HG02884 (cell line): ENCODE data around the gene XRCC3.

Source experiments
- ATAC-seq: cut with Tn5 transposase; IDR thresholded peaks from one replicate; pipeline ENCODE4 v1.9.1; 2021; ENCODE audit warnings: mild to moderate bottlenecking, moderate library complexity; ENCODE audit not compliant: unreplicated experiment

Gene XRCC3

DNA sequence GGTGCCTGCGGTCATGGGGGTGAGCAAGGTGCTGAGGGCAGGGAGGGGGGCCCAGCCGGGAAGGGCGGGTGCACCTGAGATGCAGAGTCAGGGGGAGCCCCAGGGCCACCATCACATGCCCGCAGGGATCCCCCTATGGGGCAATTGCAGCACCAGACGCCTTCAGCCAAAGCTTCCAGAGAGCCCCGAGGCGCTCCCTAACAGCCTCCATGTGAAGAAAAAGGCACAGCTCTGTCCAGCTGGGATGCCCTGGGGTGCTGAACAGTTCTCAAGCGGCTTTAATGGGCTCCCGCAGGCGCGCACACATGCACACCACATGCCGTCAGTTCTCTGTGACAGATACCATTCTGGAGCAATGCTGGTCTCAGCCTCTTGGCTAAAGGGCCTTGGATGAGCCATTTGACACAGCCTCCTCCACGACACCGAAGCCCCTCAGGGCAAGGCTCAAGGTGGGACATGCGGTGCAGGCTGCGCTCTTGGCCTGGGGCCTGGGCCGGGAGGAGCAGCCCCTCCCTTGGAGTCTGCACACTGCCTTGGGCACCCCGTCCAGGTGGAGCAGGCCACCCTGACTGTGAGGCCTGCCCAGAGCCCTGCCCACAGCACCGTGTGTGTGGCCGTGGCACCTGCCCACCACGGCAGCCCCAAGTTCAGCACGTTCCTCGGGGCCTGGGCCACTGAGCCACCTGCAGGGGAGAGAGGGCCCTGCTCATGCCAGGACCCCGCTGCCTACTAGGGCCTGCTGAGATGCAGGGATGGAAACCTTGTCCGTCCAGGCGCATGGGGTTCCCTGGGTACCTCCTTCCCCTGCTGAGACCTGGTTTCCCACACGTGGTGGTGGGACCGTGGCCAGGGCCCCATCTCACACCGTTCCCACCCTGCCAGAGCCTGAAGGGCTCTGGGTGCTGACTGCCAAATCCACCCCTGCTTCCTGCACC lies 7.7 kb downstream of the XRCC3 start:
- ATAC-seq = no peak

DNA sequence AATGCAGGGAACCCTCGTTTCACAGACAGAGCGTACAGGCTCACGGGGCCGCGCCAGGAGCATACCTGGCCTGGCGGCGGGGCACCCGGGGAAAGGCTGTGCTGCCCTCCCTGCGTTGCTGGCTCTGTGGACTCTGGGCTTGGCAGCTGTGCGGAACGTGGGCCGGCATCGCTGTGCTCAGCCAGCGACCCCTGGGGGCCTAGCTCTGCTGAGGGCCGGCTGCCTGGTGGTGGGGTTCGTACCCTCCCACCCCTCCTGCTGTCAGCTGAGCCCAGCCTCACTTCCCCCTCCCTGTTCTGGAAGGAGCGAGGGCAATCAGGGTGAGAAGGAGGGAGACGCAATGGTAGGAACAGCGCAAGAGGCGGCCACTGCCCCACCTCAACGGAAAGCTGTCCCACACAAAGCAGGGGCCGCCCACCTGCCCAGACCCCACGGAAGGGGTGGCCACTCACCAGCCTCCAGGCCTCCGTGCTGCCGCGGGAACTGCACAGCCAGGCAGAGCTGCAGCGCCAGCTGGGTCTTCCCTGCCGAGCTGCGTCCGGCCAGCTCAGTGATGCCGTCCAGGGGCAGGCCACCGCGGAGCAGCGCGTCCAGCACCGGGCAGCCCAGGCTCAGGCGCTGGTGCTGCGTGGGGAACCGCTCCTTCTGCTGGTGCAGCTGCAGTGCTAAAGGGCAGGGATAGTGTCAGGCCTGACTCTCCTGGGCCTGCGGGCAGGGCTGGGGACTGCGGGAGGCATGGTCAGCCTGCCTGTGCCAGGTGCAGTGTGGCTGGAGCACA lies 8.5 kb downstream of the XRCC3 start:
- ATAC-seq = no peak

DNA sequence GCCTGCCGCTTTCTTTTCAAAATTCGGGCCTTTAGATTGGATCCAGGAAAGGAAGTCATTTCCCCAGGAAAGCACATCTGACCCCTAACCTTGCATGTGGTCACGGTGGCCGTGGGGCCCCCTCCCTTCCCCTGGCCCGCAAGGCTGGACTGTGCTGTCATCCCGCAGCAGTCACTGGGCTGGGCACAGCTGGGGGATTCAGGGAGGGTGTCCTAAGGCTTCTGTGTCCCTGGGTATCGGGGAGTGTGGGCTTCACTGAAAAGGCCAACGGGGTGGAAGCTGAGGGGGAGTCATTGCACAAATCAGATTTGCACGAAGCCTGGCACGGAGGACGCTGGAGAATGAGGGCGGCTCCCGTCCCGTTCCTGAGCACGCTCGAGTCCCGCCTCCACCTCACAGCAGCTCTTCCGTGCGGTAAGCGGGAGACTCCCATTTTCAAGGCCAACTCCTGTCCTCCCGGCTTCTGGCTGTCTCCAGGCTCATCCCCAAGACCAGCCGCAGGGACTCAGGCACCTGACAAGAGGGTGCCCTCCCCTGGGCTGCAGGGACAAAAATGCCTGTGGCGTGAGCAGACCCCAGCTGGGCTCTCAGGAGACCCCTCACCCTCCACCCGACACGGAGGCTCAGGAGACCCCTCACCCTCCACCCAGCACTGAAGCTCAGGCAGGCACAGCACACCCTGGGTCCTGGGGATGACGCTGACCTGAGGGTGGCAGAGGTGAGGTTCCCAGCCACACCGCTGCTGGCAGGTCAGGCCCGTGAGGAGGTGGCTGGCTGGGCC lies 9.6 kb downstream of the XRCC3 start:
- ATAC-seq = no peak

DNA sequence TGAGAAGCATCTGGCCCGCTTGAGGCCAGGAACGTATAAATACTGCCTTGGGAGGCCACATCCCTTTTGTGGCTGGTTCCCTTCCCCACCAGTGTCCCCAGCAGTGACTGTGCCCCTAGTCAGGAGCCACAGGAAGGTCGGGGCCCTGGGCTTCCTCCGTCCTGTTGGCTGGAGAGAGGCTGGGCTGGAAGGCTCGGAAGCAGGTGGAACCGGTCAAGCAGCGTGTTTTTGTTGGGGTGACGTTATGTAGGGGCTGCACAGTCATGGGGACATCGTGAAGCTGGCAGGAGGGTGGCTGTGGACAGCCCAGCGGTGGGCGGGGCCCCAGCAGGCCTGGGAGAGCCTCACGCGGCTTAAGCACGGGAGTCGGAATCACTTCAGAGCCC lies 10.1 kb downstream of the XRCC3 start:
- no peak for ATAC-seq

DNA sequence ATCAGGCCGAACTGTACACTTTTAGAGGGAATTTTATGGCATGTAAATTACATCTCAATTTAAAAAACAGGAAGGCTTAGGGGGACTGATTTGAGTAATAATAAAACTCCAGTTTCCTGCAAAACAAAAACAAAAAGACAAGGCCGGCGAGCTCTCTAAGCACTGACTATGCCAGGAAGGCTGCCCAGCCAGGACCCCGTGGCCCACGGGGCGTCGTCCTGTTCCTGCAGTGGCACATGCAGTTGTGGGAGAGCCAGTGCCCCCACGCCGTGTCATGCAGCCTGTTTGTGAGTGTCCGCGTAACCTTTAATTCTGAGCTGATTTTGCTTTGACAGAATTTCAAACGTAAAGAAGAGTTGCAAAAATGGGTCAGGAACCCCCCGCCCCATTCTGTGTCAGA lies 10.5 kb downstream of the XRCC3 start:
- no peak for ATAC-seq

DNA sequence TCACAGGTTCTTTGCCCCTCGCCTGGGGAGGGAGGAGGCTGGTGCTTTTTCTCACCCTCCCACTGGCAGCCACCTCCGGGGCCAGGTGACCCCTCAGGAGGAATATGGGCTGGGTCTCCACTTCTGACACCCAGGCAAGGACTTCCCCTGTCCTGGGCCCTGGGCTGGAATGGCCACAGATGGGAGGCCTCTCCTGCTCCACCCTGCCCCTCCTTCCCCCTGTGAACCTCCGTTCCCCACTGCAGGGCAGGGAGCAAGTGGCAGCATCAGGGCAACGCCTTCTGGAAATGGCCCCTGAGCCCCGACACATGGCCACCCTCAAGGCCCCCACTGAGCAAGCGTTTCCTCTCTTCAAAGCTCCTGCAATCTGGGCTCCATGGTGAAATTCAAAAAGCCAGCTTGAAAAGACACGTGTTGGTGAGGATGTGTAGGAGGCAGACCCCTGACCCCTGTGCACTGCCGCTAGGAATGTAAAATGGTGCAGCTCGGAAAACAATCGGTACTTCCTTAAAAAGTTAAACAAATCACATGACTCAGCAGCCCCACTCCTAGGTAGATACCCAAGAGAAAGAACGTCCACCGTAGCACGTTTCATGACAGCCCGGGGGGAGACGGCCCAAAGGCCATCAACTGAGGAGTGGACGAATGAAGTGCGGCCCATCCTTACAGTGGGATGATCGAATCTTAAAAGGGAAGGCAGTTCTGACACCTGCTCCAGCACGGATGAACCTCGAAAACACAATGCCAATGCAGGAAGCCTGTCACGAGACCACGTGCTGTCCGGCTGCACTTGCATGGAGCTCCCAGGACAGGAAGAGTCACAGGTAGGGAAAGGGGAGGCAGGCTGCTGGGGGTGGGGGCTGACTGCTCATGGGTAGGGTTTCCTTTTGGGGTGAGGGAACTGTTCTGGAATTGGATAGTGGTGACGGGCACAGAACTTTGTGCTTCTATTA lies 11.5 kb downstream of the XRCC3 start:
- no peak for ATAC-seq

DNA sequence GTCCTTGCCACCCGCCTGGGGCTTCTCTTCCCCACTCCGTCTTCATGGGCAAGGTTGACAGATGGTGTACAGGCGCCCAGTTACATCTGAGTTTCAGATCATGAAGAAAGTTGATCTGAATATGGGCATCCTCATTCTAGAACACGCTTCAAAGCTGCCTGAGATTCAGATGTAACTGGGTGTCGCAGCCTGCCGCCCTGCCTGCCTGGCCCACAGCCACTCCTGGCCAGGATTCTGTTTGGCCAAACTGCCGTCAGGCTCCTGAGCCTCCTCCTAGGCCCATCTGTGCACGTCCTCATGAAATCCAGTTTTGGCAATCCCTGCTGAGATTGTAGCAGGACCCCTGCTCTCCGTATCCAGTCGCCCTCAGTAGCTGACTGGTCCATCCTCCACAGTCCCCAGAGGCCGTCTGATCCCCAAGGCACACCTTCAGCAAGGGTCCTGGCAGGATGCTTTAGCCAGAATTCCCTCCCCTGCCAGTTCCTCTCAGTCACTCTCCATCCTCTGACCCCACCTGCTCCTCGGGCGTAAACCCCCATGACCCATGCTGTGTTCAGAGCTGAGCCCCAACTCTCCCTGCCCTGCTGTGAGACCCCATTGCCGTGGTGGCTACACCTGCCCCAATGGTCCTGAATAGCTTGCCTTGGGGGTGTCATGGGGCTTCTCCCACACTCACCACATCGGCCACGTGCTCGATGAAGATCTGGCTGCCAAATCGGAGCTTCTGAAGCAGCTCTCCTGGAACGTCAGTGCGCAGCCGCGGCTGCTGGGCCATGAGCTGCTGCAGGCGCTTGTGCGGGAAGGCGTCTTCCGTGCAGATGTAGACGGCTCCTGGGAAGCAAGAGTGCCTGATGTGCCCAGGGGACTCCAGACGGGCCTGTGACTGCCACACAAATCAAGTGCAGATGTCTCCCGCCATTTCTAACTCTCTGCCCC lies 12.5 kb downstream of the XRCC3 start:
- no peak for ATAC-seq

DNA sequence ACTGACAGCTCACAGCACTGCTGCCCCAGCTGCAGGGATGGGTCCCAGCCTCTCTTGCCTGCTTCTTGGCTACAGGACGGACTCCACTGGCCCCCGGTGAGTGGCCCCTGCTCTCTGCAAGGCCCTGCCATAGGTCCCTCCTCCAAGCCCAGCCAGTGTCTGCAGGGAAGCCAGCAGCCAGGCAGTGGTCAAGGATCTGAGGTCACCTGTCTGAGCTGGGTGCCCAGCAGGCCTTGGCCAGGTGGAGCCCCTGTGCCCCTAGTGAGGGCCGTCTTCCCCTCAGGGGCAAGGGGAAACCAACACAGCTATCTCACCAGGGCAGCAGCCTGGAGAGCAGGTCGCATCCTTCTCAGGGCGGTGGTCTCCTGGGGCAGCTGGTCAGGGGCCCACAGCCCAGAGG lies 13.2 kb downstream of the XRCC3 start:
- ATAC-seq = no peak

DNA sequence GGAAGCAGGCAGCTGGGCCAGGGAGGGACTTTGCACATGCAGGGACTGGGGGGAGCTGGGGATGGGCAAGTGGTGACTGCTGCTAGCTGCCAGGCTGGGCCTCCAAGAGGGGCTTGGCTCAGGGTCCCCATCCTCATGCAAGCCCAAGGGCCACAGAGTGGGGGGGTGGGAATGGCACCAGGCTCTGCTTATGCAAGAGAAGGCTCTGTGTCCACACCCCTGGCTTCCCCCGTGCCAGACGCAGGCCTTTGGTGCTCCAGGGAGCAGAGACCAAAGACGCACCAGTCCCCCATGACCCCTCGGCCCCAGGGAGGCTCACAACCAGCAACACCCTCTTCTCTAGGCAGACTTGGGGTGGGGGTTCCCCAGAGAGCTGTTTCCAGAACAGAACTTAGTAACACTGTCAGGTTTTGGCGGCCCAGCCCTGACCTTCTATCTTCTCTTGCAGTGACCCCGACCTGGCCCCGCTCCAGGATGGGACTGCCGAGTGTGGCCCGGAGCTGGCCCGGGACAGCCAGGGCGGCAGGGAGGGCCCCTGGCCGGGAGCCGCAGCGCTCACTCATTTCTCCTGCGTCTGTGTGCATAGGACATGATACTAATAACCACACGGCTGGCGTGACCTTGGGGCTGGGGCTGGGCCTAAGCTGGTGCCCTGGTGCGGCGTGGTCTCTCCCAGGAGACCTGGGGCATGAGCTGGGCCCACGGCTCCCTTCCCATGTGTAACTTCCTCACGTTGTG lies 14.3 kb downstream of the XRCC3 start:
- ATAC-seq = no peak

DNA sequence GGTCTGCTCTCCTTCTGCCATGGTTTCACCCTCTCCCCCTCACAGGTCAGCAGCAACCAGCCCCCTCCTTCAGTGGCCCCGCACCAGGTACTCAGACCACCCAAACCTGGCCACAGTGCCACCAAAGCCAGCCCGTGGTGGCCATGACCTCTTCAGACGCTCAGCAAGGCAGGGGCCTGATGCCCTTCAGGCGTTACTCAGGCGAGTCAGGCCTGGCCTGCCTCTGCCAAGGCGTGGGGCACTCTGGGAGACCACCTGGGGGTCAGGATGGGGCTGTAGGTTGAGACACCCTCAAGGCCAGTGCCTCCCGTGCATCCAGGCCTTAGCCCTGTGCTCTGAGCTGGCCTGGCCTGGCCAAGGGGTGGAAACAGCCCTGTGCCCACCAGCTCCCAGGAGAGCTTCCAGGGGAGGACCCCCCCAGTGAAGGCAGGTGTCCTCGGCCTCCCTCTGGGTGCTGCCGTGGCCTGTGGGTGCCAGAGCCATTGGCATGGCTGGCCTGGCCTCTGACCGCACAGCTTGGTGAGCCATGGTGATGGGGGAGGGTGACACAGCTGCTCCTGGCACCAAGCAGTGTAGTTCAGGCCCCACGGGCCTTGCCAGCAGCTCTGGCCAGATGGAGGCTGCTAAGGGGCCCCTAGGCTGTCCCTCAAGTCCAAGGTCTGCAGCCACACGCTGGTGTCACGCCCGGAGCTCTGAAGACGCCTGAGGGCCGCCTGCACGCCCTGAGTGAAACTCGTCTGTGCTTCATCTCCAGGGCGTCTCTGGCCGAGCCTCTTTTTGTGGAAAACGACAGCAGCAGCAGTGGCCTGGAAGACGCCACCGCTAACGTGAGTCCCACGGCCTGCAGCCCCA lies 15.1 kb downstream of the XRCC3 start:
- ATAC-seq = no peak

DNA sequence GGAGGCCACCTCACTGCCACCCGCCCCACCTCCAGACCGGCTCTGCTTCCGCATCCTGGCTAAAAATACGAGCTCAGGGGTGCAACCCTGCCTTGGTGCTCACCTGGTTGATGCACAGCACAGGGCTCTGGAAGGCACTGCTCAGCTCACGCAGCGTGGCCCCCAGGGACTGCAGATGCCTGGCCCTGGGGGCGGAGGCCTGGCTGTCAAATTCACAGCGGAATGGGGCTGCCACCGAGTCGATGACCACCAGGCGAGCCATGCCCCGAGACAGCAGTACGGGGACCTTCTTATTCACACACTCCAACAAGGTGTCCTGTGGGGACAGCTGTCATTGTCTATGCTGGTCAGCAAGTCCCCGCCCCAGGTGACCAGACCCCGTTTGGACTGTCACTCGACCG lies 16.0 kb downstream of the XRCC3 start:
- ATAC-seq = no peak

DNA sequence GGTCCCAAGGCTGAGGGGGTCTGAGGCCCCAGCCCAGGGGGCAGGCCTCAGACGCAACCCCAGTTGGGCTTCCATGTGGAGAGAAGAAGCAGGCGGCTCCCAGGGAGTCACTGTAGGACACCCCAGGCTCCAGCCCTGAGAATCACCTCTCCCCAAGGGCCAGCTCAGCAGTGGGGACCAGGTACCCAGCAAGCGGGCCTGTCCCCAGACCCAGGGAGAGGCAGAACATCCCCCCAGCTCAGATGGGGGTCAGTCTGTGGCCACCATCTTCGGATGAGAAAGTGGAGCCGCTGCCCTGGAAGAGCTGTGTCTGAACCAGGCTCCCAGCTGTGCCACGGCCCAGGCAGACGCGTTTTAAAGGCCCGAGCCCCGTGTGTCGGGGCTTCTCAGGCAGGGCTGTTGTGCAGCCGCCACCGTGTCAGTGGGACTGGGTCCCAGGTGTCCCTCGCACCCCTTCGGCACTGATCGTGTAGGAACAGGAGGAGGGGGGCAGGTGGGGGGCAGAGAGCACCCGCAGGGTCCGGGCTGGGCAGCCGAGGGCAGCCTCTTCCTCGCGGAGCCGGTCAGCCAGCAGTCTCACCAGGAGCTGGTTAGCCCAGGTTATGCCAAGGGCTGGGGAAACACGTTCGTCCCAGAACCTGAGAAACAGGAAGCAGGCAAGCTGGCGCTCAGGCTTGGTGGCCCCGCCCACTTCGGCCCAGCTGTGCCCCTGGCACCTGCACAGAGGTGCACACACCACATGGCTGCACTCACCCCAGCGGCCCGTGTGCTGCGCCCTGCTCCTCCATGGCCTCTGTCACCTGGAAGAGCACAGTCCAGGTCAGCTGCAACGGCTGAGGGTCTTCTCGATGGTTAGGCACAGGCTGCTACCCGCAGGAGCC lies 16.6 kb downstream of the XRCC3 start:
- no peak for ATAC-seq

DNA sequence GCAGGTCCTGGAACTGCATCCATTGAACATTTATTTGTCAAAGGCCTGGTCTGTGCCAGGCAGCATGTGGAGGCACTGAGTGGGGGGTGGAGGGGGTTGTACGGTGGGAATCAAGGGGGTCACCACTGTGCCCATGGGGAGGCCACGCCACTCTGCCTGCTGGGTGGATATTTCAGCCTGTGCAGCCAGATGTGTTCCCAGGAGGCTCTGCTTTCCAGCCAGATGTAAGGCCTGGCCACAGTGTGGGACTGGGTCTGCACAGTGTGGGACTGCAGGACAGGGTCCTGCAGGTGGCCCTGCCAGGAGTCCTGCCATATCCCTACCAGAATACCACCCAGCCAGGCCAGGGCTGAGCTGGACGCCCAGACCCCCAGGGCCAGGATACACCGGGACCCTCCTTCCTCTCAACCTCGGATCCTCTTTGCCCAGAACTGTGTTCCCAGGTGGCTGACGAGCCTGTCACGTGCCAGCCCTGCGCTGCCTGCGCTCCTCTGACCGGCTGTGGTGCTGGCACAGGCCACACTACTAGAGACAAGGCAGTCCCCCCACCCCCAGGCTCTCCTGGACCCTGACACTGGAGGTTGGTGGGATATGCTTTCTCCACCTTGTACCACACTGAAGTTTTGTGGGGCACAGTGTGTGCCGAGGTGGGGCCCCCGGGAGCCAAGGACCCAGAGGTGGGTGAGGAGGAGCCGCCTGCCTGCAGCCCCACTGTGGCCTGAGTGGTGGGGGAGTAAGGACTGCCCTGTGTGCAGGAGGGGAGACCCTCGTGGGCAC lies 17.5 kb downstream of the XRCC3 start:
- no peak for ATAC-seq

DNA sequence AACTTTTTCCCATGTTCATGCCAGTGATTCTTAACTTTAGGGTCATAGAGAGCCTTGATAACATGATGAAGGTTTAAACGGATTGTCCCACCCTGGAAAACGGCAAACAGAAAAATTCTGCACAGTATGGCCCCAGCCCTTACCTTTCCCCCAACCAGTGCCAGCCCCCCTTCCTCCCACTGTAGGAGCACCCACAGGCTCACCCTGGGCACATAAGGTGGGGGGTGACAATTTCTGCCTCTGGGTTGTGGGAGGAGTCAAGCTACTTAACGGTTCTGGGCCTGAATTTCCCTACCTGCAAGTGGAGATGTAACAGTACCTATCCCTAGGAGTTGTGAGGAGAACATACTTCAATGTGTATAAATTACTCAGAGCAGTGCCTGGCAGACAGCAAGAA lies 18.0 kb downstream of the XRCC3 start:
- ATAC-seq = no peak

DNA sequence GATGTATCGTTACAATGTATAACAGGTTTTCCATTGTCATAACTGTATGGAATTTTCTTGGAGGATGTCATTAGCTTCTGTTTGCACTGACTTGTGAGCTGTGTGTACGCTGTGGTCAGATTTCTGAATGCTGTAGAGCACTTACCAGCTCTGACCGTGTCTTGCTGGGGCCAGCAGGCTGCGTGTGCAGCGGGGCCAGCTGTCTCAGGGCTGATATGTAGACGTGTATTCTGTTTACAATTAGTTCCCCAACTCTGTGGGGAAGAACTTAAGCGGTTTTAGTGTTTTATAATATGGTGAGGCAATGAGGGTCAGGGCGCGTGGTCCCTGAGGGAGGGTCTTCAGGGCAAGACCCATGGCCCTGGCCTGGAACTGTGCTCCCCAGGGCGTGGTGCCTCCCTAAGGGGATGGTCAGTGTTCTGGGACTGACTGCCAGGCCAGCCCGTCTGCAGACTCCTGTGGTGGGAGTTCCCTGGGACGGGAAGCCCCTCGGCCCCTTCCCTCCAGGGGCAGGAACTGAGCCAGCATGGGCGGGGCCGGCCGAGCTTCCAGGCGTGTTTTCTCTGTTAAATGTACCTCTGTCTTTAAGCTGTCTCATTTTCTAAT lies 18.7 kb downstream of the XRCC3 start:
- no peak for ATAC-seq

DNA sequence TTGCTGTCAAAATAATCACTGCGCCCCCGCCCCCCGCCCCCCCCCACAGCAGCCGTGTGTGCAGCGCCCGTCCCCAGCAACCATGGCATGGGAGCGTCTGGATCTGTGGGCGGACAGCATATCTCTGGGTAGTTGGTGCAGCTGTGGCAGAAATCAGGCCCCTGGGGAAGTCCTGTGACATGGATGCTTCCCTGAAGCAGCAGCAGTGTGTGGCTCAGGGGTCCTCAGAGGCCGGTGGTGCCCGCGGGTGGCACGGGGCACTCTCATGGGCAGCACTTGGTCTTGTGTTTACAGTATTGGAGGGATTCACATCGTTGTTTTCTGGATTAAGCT lies 19.2 kb downstream of the XRCC3 start:
- ATAC-seq = no peak
